GM12872 (cell line): ENCODE measurements around the gene RAB4B.

Source experiments
- TF ChIP-seq, protein P1 (sequence below): IDR thresholded peaks from 3 replicates; pipeline ENCODE4 v1.5.1; 2011; ENCODE audit warnings: low read depth, mild to moderate bottlenecking, low read length, moderate library complexity; ENCODE audit not compliant: insufficient read depth

Gene RAB4B

GRCh38 chr19:40755791-40756190, 22.3 kb upstream of the RAB4B start:
- TF ChIP-seq, protein P1, sequence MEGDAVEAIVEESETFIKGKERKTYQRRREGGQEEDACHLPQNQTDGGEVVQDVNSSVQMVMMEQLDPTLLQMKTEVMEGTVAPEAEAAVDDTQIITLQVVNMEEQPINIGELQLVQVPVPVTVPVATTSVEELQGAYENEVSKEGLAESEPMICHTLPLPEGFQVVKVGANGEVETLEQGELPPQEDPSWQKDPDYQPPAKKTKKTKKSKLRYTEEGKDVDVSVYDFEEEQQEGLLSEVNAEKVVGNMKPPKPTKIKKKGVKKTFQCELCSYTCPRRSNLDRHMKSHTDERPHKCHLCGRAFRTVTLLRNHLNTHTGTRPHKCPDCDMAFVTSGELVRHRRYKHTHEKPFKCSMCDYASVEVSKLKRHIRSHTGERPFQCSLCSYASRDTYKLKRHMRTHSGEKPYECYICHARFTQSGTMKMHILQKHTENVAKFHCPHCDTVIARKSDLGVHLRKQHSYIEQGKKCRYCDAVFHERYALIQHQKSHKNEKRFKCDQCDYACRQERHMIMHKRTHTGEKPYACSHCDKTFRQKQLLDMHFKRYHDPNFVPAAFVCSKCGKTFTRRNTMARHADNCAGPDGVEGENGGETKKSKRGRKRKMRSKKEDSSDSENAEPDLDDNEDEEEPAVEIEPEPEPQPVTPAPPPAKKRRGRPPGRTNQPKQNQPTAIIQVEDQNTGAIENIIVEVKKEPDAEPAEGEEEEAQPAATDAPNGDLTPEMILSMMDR = no peak

GRCh38 chr19:40756502-40757110, 21.4 kb upstream of the RAB4B start:
- TF ChIP-seq, protein P1 = no peak

DNA sequence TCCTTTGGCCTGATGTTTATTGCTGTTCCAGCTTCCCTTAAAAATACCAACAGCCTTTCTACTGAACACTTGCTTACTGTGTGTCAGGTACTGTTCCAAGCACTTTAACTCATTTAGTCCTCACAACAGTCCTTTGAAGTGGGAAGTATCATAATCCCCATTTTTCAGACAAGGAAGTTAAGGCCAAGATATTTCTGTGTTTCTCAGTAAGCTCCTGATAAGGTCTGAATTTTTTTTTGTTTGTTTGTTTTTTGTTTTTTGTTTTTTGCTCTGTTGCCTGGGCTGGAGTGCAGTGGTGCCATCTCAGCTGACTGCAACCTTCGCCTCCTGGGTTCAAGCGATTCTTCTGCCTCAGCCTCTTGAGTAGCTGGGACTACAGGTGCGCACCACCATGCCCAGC, 19.6 kb upstream of the RAB4B start:
- TF ChIP-seq, protein P1 = no peak

DNA sequence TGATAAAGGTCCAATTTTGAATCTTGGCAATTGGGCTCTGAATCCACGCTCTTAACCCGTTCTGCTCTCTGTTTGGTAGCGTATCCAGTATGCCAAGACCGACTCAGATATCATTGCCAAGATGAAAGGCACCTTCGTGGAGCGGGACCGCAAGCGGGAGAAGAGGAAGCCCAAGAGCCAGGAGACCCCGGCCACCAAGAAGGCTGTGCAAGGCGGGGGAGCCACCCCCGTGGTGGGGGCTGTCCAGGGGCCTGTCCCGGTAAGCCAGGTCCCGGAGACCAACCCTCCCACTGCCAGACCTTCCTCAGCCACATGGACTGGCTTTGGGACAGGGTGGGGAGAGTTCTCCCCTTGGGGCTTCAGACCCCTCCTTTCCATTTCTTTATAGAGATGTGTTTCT, 18.7 kb upstream of the RAB4B start:
- TF ChIP-seq, protein P1 = no peak

DNA sequence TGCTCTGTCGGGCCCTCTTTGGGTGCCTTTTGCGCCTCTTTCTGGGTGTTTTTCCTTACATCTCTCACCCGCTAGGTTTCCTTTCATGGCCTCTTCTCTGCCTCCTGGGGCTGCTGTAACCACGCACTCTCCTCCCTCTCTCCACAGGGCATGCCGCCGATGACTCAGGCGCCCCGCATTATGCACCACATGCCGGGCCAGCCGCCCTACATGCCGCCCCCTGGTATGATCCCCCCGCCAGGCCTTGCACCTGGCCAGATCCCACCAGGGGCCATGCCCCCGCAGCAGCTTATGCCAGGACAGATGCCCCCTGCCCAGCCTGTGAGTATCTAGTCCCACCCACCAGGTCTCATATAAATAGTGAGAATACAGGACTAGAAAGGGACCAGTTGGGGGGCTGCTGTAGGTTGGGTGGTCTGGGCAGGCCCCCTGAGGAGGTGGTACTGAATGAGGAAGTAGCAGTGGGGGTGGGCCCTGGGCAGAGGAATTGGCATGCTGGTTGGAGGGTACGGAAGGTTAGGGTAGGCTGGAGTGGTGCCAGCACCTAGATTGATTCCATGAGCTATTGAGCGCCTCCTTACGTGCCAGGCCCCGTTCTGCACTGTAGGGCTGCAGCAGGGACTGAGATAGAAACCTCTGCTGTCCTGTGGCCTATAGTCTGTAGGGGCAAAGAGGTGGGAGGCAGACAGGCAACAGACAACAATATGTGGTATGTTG, 15.1 kb upstream of the RAB4B start:
- TF ChIP-seq, protein P1 = no peak

GRCh38 chr19:40763526-40763925, 14.5 kb upstream of the RAB4B start:
- TF ChIP-seq, protein P1 = no peak

DNA sequence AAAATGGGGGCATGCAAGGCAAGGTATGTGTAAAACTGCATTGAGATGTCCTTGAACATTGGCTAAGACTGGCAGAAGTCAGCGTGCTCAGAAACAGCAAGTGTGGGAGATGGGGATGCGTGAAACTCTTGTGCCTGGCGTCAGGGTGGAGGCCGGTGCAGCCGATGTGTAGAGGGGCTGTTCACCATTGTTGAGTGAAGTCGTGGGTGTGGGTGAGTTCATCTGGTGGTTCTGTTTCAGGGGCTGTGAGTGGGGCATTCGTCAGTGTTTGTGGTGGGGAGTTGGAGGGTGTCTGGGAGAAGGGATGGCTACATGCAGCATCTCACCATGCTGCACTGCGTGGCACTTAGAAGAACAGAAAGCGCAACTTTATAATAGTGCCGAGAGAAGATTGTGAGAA, 14.1 kb upstream of the RAB4B start:
- TF ChIP-seq, protein P1 = no peak
